ENCODE data around the gene HDGFL1.

Gene HDGFL1

DNA sequence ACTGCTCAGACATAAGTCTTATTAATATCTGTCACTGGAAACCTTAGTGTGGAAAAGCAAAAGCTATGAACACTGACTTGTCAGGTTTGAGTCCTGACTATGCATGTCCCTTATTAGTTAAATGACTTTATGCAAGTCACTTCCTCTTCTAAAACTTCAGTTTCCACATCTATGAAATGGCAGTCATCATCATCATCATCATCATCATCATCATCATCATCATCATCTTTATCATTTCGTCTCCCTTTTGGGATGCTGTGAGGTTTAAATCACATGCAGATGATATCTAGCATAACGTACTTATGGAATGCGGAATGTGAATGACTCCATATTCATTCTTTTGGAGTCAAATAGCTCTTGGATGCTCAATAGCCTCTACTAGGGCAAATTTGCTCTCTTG lies 24.5 kb downstream of the HDGFL1 start:
- no peak for DNase-seq

DNA sequence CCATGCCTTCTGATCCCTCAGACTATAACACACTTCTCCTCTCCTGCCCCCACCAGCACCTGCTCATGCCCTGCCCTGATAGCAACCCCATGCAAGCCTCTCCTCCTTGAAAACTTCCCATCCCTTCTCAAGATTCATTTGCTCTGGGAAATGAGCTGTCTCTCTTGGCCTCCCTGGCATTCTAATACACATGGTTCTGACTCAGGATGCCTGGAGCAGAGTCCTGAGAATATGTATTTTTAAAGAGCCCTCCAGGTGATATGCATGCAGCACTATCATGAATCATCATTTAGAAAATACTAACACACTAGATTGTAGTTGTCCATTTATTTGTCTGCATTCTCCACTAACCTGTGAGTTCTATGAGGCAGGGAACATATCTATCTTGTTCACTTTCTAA lies 26.6 kb downstream of the HDGFL1 start:
- DNase-seq, result no peak

DNA sequence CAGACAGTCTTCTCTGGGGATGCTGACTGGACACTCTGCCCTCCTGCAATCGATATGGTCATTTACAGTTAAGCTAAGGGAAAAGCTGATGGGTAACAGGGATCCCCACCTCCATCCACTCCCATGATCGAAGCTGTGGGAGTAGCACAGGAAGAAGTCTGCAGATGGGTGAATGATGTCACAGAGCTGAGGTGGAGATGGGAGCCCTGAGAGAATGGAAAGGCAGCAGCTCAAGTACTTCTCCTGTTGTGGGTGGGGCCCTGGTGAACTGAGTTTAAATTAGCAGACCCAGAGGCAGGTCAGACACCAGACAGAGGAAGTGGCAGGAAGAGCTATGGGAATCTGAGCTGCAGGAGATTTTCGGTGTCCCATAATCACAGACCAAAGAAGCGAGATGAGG lies 29.0 kb downstream of the HDGFL1 start:
- no peak for DNase-seq

- DNase-seq, result no peak
Observed at GRCh38 chr6:22600059-22600458, 30.7 kb downstream of the HDGFL1 start.

DNA sequence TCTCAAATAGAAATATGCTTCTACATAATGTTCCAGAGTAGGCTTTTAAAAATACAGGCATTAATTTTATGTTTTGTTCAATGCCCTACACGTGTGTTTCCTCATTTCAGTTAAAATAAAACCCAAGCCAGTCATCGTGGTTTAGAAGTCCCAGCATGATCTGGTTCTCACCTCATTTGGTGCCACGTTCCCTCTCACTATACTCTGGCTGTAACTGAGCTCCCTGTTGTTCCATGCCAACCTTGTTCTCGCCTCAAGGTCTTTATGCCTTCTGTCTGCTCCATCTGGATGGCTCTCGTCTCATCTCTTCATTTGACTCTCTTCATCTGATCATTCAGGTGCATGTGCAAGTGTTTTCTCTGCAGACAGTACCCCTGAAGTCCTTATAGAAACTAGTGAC lies 32.6 kb downstream of the HDGFL1 start:
- DNase-seq, result no peak

DNA sequence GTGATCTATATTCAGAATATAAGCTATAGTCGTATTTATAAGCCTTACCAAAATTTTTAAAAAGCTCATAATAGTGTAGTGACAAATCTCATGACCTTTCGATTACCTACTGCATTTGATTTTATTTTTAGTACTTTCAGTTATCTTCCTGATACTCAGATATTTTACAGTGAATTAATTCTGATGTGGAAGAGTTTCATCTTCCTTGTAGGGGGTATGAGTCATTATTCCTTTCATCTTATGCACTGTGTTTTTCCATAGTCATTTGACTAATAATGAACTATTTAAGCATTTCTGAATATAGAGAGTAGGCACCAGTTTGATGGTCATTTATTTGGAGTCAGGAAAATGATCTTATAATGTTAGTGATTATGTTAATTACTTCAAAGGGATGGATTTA lies 36.4 kb downstream of the HDGFL1 start:
- DNase-seq, result no peak

DNA sequence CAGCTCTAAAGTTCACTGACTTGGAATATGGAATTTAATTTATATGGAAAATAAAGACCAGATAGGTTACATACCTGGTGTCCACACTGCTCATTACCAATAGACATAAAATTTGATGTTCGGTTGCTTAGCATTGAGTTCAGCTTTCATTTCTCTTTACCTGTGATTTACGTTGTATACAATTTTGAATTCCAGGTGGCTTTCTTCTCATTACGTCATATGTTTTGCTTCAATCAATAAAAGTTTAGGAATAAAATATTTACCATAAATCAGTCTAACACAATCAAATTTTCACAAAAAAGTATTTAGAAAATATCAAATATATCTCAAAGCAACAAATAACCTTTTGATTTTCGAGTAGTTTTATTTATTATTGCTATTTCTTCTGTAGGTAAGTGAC lies 40.8 kb downstream of the HDGFL1 start:
- no peak for DNase-seq

DNA sequence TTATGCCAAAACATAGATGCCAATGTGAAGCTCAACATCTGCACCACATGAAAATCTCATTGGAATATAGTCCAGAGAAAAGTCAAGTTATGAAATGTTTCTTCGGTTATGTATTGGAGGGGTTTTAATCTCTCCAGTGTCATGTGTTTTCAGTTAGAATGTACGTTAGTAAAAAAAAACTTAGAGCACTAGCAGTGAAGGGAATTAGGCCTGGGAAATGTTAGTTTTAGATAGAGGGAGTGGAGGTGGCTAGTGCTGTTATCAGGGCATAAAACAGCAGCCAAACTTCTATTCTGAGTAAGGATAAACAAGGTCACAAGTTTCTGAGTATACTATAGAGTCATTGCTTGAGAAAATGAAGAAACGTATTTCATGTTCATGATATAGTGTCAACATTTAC lies 42.9 kb downstream of the HDGFL1 start:
- DNase-seq, result no peak

GRCh38 chr6:22613051-22613450 lies 43.7 kb downstream of the HDGFL1 start:
- no peak for DNase-seq

- no peak for DNase-seq
Observed at GRCh38 chr6:22613695-22614094, 44.3 kb downstream of the HDGFL1 start.

DNA sequence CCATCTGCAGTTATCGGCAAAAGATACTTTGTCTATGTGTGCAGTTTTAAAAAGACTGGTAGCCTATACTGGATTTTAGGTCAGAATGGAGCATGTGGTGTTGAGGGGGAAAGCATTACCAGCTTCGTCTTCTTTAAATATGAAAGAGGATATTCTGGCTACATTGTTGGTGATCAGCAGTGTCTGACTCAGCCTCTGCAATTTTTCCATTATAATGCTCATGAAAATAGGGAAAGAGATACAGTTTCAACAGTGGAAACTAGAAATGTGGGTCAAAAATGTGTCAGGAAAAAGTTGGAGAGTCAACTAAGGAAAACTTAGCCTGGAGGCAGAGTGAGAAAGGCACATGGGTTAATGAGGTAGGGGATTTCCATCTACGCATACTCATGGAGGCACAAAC lies 45.2 kb downstream of the HDGFL1 start:
- no peak for DNase-seq

DNA sequence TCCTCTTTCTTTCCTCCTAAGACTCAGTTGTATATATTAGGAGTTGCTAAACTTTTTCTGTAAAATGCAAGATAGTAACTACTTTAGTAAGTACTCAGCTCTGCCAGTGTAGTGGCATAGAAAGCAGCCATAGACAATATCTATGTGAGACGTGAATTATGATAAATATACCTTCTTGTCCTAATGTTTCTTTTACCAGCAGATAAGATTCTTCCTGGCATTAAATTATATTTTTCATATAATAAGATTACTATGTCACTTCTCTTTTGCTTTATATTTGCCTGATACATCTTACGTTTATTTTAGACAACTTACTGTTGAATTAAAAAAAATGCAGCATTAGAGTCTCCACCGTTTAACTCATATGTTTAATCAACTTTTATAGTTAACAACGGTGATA lies 51.7 kb downstream of the HDGFL1 start:
- DNase-seq, result no peak
